ENCODE measurements around the gene PRR13.

Gene PRR13

GRCh38 chr12:53492188-53492587 is 50.7 kb downstream of the PRR13 start:
- no peak for TF ChIP-seq Cebpa-rat (IDR thresholded peaks at IDR 0.05)
- H4K20me1 ChIP-seq: peaks cover under 1 to 30% (median 11%) of the 10 kb centered on the region in 11 experiments; a peak in 20 of 22 replicates
- peak overlapping the region; percentile 59 to 84 (median 77); a peak in 20 of 22 replicates for H3K27ac ChIP-seq
- H3K9ac ChIP-seq: peak overlapping the region; percentile 14 to 80 (median 76); a peak in 17 of 22 replicates
- H3K9me3 ChIP-seq (replicated peaks in 1 of 11): no peaks in the 10 kb centered on the region
- peaks cover 10 to 25% (median 11%) of the 10 kb centered on the region in 11 experiments; a peak in 21 of 22 replicates for H3K36me3 ChIP-seq
- no peaks in the 10 kb centered on the region for H3K27me3 ChIP-seq
- peaks cover 48 to 67% (median 60%) of the 10 kb centered on the region in 10 experiments for H3K4me1 ChIP-seq
- peak overlapping the region; percentile 77 to 97 (median 90) for H3K4me2 ChIP-seq
- peak overlapping the region in 7 of 10 experiments; percentile 54 to 69 (median 64); a peak in 11 of 20 replicates for H3K4me3 ChIP-seq

- Histone ChIP-seq H3K9ac (peak overlapping the region; percentile 58 to 80 (median 76)), H3K9me3 (replicated peaks in 1 of 11) (no peaks in the 10 kb centered on the region), H3K27me3 (no peaks in the 10 kb centered on the region), H3K4me3 (peak overlapping the region; percentile 54 to 69 (median 62)), H3K27ac (peak overlapping the region; percentile 64 to 84 (median 77)), H4K20me1 (peaks cover 0 to 22% (median 3%) of the 10 kb centered on the region in 11 experiments; a peak in 13 of 22 replicates), H3K36me3 (peaks cover 1 to 16% (median 3%) of the 10 kb centered on the region in 11 experiments; a peak in 20 of 22 replicates), H3K4me1 (peaks cover 57 to 75% (median 68%) of the 10 kb centered on the region in 10 experiments), H3K4me2 (peak overlapping the region; percentile 77 to 97 (median 90))
- TF ChIP-seq Cebpa-rat (IDR thresholded peaks at IDR 0.05): no peak
Measured at GRCh38 chr12:53492830-53493609, 51.5 kb downstream of the PRR13 start.

GRCh38 chr12:53493610-53494391 is 52.3 kb downstream of the PRR13 start:
- no peaks in the 10 kb centered on the region for H3K27me3 ChIP-seq
- no peaks in the 10 kb centered on the region for H3K9me3 ChIP-seq (replicated peaks in 1 of 11)
- H3K36me3 ChIP-seq: 0 out of 22 replicates have a peak, but pooled peaks cover 0 to 13% (median 0%) of the 10 kb centered on the region in 11 experiments
- H3K4me1 ChIP-seq: peaks cover 65 to 83% (median 76%) of the 10 kb centered on the region in 10 experiments
- H3K4me2 ChIP-seq: peak overlapping the region; percentile 77 to 97 (median 90)
- H3K27ac ChIP-seq: peak overlapping the region; percentile 64 to 84 (median 77); a peak in 21 of 22 replicates
- no peak for TF ChIP-seq Cebpa-rat (IDR thresholded peaks at IDR 0.05)
- peak overlapping the region; percentile 54 to 69 (median 62) for H3K4me3 ChIP-seq
- peaks cover 0 to 14% (median 0%) of the 10 kb centered on the region in 11 experiments; a peak in 4 of 22 replicates for H4K20me1 ChIP-seq
- H3K9ac ChIP-seq: peak overlapping the region; percentile 58 to 80 (median 76)
